WERI-Rb-1 (cell line): Measurements from ENCODE around the gene B9D2.
"Not testable (repeated sequence)": the region's sequence is repeated elsewhere in the genome, so short reads cannot be mapped to it uniquely, and the experiment has no call there.

Experiments
- DNase-seq: peaks from one replicate; pipeline ENCODE4 v3.0.0-alpha.2; 2020
- H3K27ac ChIP-seq: fragments of 250-450 bp; sonication (Bioruptor Pico); 2 replicates; pipeline ENCODE4 v1.5.1; 2020; ENCODE audit warnings: mild to moderate bottlenecking, moderate library complexity
- H3K27me3 ChIP-seq: fragments of 250-450 bp; sonication (Bioruptor Pico); 2 replicates; pipeline ENCODE4 v1.5.1; 2021; ENCODE audit warnings: mild to moderate bottlenecking, low read depth, moderate library complexity; ENCODE audit not compliant: insufficient read depth, severe bottlenecking
- H3K36me3 ChIP-seq: fragments of 250-450 bp; sonication (Bioruptor Pico); 2 replicates; pipeline ENCODE4 v1.5.1; 2020; ENCODE audit warnings: mild to moderate bottlenecking, moderate library complexity
- H3K4me3 ChIP-seq: 2 replicates; pipeline ENCODE4 v1.5.1; 2011; ENCODE audit warnings: low read depth, mild to moderate bottlenecking, control low read depth, low read length
- H3K9me3 ChIP-seq: fragments of 250-450 bp; sonication (Bioruptor Pico); 2 replicates; pipeline ENCODE4 v1.5.1; 2021; ENCODE audit warnings: mild to moderate bottlenecking, moderate library complexity; ENCODE audit not compliant: severe bottlenecking
- TF ChIP-seq, protein P1 (sequence below): IDR thresholded peaks from 2 replicates; pipeline ENCODE4 v1.5.1; 2011; ENCODE audit warnings: low read depth, mild to moderate bottlenecking, control low read depth, inconsistent platforms, low read length

The B9D2 gene

GRCh38 chr19:41352609-41353465, 11.1 kb downstream of the B9D2 start:
- Histone ChIP-seq H3K36me3 (no peaks in the 10 kb centered on the region), H3K27ac (0 out of 2 replicates have a peak overlapping the region, but pooled peaks have one; percentile 33), H3K27me3 (peaks cover 10% of the 10 kb centered on the region), H3K4me3 (peak overlapping the region; percentile 57), H3K9me3 (no peaks in the 10 kb centered on the region)
- DNase-seq, result peak; percentile 75
- TF ChIP-seq, protein P1, sequence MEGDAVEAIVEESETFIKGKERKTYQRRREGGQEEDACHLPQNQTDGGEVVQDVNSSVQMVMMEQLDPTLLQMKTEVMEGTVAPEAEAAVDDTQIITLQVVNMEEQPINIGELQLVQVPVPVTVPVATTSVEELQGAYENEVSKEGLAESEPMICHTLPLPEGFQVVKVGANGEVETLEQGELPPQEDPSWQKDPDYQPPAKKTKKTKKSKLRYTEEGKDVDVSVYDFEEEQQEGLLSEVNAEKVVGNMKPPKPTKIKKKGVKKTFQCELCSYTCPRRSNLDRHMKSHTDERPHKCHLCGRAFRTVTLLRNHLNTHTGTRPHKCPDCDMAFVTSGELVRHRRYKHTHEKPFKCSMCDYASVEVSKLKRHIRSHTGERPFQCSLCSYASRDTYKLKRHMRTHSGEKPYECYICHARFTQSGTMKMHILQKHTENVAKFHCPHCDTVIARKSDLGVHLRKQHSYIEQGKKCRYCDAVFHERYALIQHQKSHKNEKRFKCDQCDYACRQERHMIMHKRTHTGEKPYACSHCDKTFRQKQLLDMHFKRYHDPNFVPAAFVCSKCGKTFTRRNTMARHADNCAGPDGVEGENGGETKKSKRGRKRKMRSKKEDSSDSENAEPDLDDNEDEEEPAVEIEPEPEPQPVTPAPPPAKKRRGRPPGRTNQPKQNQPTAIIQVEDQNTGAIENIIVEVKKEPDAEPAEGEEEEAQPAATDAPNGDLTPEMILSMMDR, result peak; percentile 47

GRCh38 chr19:41352279-41352608, 11.7 kb downstream of the B9D2 start:
- TF ChIP-seq, protein P1, result no peak
- Histone ChIP-seq H3K27me3 (peaks cover 10% of the 10 kb centered on the region), H3K4me3 (peak overlapping the region; percentile 57), H3K9me3 (no peaks in the 10 kb centered on the region), H3K27ac (no peak overlapping the region), H3K36me3 (no peaks in the 10 kb centered on the region; the same call in 1 of the 2 replicates)
- no peak for DNase-seq

GRCh38 chr19:41351339-41352245, 12.4 kb downstream of the B9D2 start:
- Histone ChIP-seq H3K27me3 (peaks cover 10% of the 10 kb centered on the region), H3K9me3 (no peaks in the 10 kb centered on the region)
- DNase-seq, result peak; percentile 41

GRCh38 chr19:41350735-41351338, 13.1 kb downstream of the B9D2 start:
- Histone ChIP-seq H3K27ac (no peak overlapping the region), H3K4me3 (peak overlapping the region; percentile 57), H3K36me3 (no peaks in the 10 kb centered on the region; the same call in 1 of the 2 replicates), H3K27me3 (peaks cover 10% of the 10 kb centered on the region), H3K9me3 (no peaks in the 10 kb centered on the region)
- TF ChIP-seq, protein P1, result no peak
- no peak for DNase-seq

More at GRCh38 chr19:41351339-41352245, 12.4 kb downstream of the B9D2 start:
- no peaks in the 10 kb centered on the region; the same call in 1 of the 2 replicates for H3K36me3 ChIP-seq
- TF ChIP-seq, protein P1, result no peak
- H3K4me3 ChIP-seq, result peak overlapping the region; percentile 57
- no peak overlapping the region for H3K27ac ChIP-seq

DNA sequence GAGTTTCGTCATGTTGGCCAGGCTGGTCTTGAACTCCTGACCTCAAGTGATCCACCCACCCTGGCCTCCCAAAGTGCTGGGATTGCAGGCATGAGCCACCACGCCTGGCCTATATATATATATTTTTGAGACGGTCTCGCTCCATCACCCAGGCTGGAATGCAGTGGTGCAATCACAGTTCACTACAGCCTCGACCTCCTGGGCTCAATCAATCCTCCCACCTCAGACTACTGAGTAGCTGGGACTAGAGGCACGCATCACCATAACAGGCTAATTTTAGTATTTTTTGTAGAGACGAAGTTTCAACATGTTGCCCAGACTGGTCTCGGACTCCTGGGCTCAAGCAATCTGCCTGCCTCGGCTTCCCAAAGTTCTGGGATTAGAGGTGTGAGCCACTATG, 17.0 kb downstream of the B9D2 start:
- H3K36me3 ChIP-seq, H3K27ac ChIP-seq, DNase-seq, H3K4me3 ChIP-seq, H3K27me3 ChIP-seq, H3K9me3 ChIP-seq: not testable (repeated sequence)

DNA sequence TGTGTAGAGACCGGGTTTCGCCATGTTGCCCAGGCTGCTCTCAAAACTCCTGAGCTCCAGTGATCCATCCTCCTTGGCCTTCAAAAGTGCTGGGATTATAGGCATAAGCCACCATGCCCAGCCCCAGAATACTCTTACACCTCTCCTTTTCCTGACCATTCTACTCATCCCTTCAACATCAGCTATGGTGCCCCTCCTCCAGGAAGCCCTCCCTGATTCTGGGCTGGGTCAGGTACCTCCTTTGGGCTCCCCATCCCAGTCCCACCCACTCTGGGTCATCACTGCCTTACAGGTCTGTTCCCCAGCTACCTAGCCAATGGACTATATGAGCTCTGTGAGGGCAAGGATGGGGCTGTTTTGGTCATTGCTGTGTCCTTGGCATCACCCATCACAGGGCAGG, 19.8 kb downstream of the B9D2 start:
- Histone ChIP-seq H3K36me3 (no peaks in the 10 kb centered on the region; the same call in 1 of the 2 replicates), H3K27me3 (no peaks in the 10 kb centered on the region), H3K9me3 (no peaks in the 10 kb centered on the region), H3K27ac (no peak overlapping the region), H3K4me3 (no peak overlapping the region)
- TF ChIP-seq, protein P1, result no peak
- DNase-seq, result no peak
